OCI-LY7 (cell line): ENCODE results near the gene EPS8L1.

Experiments
- CTCF ChIP-seq: fragments of 200-600 bp; sonication (generic); conservative IDR thresholded peaks from 2 replicates; pipeline ENCODE4 v1.5.1; 2014; ENCODE audit warnings: mild to moderate bottlenecking, antibody characterized with exemption, low read length, moderate library complexity, mixed read lengths
- EZH2phosphoT487 ChIP-seq: fragments of 200-600 bp; sonication (generic); IDR thresholded peaks from 2 replicates; pipeline ENCODE4 v1.6.1; 2018; ENCODE audit warnings: low read depth, borderline replicate concordance, mild to moderate bottlenecking, mixed run types, antibody characterized with exemption, low read length, moderate library complexity, mixed read lengths

DNA sequence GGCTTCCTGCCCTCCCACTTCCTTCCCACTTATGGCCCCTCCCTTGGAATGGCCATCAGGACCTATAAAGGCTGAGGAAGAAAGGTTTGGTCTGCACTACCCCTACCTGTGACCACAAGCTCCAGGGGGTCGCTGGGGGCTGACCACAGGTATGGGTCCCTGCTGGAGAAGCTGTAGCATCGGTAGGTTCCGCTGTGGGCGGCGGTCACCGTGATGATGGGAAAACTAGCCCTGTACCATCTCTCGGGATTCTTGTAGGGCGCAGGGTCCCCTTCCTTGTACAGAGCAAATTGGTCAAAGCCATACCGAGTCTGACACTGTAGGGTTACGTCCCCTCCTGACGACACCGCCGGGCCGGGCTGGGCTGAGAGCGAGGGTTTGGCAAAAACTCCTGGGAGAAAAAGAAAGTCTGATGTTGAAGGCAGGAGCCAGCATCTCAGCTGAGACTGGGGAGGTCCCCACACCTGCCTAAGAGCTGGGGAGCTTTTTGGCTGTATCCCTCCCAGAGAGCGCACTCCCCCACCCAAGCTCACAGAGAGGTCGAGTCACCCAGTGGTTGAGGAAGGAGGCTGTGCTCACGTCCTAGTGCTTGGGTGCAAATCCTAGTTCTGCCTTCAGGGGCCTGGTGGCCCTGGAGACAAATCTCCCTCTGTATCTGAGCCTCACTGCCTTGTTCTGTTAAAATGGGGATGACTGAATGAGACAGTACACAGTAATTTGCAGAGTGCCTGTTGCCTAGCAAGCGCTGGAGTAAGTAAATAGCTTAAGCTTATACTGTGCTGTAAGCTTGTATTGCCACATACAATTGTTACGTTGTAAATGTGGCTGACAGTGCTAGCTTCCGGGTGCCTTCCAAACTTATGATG lies 48.0 kb upstream of the EPS8L1 start:
- TF ChIP-seq CTCF (no peak), EZH2phosphoT487 (no peak)
